ENCODE data around the gene EFEMP2. TPM values are rescaled to one million over a fixed set of nuclear protein-coding genes. Genes with fewer than 3 reads are reported as not detected.

EFEMP2 gene
- total RNA-seq, 3 donors from 2014 or later (not counting 1 experiment from before 2014, with no cell fraction given) = 6.1 to 13.0 (median 9.8) TPM

- peaks cover 50% of the 10 kb centered on the region for H3K4me1 ChIP-seq (ENCODE audit: control insufficient read depth, insufficient read depth, low read length)
- peaks cover 0 to 5% of the 10 kb centered on the region in 2 donors for H3K27me3 Mint-ChIP-seq (ENCODE audit: low read depth in 2 of 2)
These were observed 26.2 kb upstream of the EFEMP2 start for GRCh38 chr11:65898656-65899355.

GRCh38 chr11:65897020-65897471, 24.4 kb upstream of the EFEMP2 start:
- DNase-seq (no peak), ATAC-seq (no peak)
- peaks cover 25 to 34% of the 10 kb centered on the region in 2 donors for H3K4me1 Mint-ChIP-seq
- H3K9me3 Mint-ChIP-seq = no peaks in the 10 kb centered on the region
- no peak overlapping the region for H3K4me3 Mint-ChIP-seq
- peak overlapping the region in 1 of 2 donors; percentile 26 for H3K27ac Mint-ChIP-seq
- H3K36me3 Mint-ChIP-seq = no peaks in the 10 kb centered on the region
- Histone ChIP-seq H3K4me3 (ENCODE audit: low read length) (no peak overlapping the region), H3K9me3 (ENCODE audit: control insufficient read depth, insufficient read depth, low read length) (no peaks in the 10 kb centered on the region), H3K36me3 (ENCODE audit: control insufficient read depth, insufficient read depth, low read length) (no peaks in the 10 kb centered on the region), H3K4me1 (ENCODE audit: control insufficient read depth, insufficient read depth, low read length) (peaks cover 62% of the 10 kb centered on the region), H3K27me3 (ENCODE audit: control insufficient read depth, insufficient read depth, low read length) (peaks cover 5% of the 10 kb centered on the region), H3K27ac (ENCODE audit: low read length) (no peak overlapping the region)
- no peak for TF ChIP-seq CTCF (IDR thresholded peaks at IDR 0.05)
- H3K27me3 Mint-ChIP-seq (ENCODE audit: low read depth in 2 of 2) = peaks cover 0 to 3% of the 10 kb centered on the region in 2 donors
- intact Hi-C loops (cut with micrococcal nuclease) = no loop called here
- WGBS (ENCODE audit: insufficient coverage) = 95% methylated on average over 4 of the region's 4 CpGs

More at GRCh38 chr11:65898656-65899355, 26.2 kb upstream of the EFEMP2 start:
- Mint-ChIP-seq H3K27ac (peak overlapping the region; percentile 66 to 98), H3K36me3 (no peaks in the 10 kb centered on the region), H3K4me1 (peaks cover 18 to 31% of the 10 kb centered on the region in 2 donors), H3K4me3 (peak overlapping the region; percentile 88), H3K9me3 (no peaks in the 10 kb centered on the region)
- 30% methylated on average over 28 of the region's 28 CpGs for WGBS (ENCODE audit: insufficient coverage)
- TF ChIP-seq CTCF (IDR thresholded peaks at IDR 0.05) = no peak
- Histone ChIP-seq H3K27me3 (ENCODE audit: control insufficient read depth, insufficient read depth, low read length) (peaks cover 5% of the 10 kb centered on the region), H3K27ac (ENCODE audit: low read length) (no peak overlapping the region), H3K9me3 (ENCODE audit: control insufficient read depth, insufficient read depth, low read length) (no peaks in the 10 kb centered on the region), H3K4me3 (ENCODE audit: low read length) (no peak overlapping the region), H3K36me3 (ENCODE audit: control insufficient read depth, insufficient read depth, low read length) (no peaks in the 10 kb centered on the region)
- intact Hi-C loops (cut with micrococcal nuclease) = no loop called here
- DNase-seq (no peak), ATAC-seq (no peak)

- Mint-ChIP-seq H3K9me3 (no peaks in the 10 kb centered on the region), H3K36me3 (no peaks in the 10 kb centered on the region), H3K4me3 (no peak overlapping the region), H3K4me1 (peaks cover 20 to 32% of the 10 kb centered on the region in 2 donors), H3K27me3 (ENCODE audit: low read depth in 2 of 2) (peaks cover 0 to 2% of the 10 kb centered on the region in 2 donors), H3K27ac (peak overlapping the region in 1 of 2 donors; percentile 41)
- no peak overlapping the region for H3K4me3 ChIP-seq (ENCODE audit: low read length)
- H3K27me3 ChIP-seq (ENCODE audit: control insufficient read depth, insufficient read depth, low read length) = peaks cover 5% of the 10 kb centered on the region
- H3K36me3 ChIP-seq (ENCODE audit: control insufficient read depth, insufficient read depth, low read length) = no peaks in the 10 kb centered on the region
- no peak for TF ChIP-seq CTCF (IDR thresholded peaks at IDR 0.05)
- intact Hi-C loops (cut with micrococcal nuclease) = no loop called here
- H3K4me1 ChIP-seq (ENCODE audit: control insufficient read depth, insufficient read depth, low read length) = peaks cover 62% of the 10 kb centered on the region
- DNase-seq (no peak), ATAC-seq (no peak)
- no peak overlapping the region for H3K27ac ChIP-seq (ENCODE audit: low read length)
- no peaks in the 10 kb centered on the region for H3K9me3 ChIP-seq (ENCODE audit: control insufficient read depth, insufficient read depth, low read length)
- WGBS (ENCODE audit: insufficient coverage) = 96% methylated on average over 14 of the region's 14 CpGs
These were observed 23.7 kb upstream of the EFEMP2 start for GRCh38 chr11:65896034-65896999.

Measured in natural killer cell (primary cell).